DMS 273 treated with DMSO at 0.1 percent for 48 hours (cell line): Measurements from ENCODE around the gene ZMYM2.
"Not testable (repeated sequence)": the region's sequence is repeated elsewhere in the genome, so short reads cannot be mapped to it uniquely, and the experiment has no call there.

Experiments
- DNase-seq: peaks from one replicate; lab custom pipeline; 2025; lab: John Stamatoyannopoulos, UW

Gene ZMYM2

GRCh38 chr13:19958155-19959111 is at the start of gene ZMYM2:
TSS of gene ZMYM2 (plus strand) at chr13:19958727. CDS start at chr13:19993073, 34,346 bp downstream.
- DNase-seq, result peak; percentile 56

GRCh38 chr13:19910336-19911072 is 48.0 kb upstream of the ZMYM2 start:
- no peak for DNase-seq

GRCh38 chr13:19927117-19927748 is 31.3 kb upstream of the ZMYM2 start:
- no peak for DNase-seq

- no peak for DNase-seq
These were observed 18.4 kb upstream of the ZMYM2 start for GRCh38 chr13:19940106-19940505.

GRCh38 chr13:19950374-19950773 is 8.2 kb upstream of the ZMYM2 start:
- DNase-seq, result no peak

GRCh38 chr13:19952850-19953249 is 5.7 kb upstream of the ZMYM2 start:
- DNase-seq, result no peak

GRCh38 chr13:19955873-19956559 is 2.5 kb upstream of the ZMYM2 start:
- no peak for DNase-seq

- DNase-seq, result no peak
These were observed 990 bp upstream of the ZMYM2 start for GRCh38 chr13:19957320-19958154.

GRCh38 chr13:19959141-19959830 is 759 bp downstream of the ZMYM2 start:
- DNase-seq, result no peak

GRCh38 chr13:19959831-19960652 is 1.5 kb downstream of the ZMYM2 start:
- peak; percentile 86 for DNase-seq

- DNase-seq, result no peak
These were observed 2.1 kb downstream of the ZMYM2 start for GRCh38 chr13:19960653-19960976.

- DNase-seq, result no peak
These were observed 3.0 kb downstream of the ZMYM2 start for GRCh38 chr13:19961489-19961888.

- DNase-seq, result no peak
These were observed 3.4 kb downstream of the ZMYM2 start for GRCh38 chr13:19961924-19962323.

GRCh38 chr13:19962894-19963293 is 4.4 kb downstream of the ZMYM2 start:
- no peak for DNase-seq

- no peak for DNase-seq
These were observed 9.1 kb downstream of the ZMYM2 start for GRCh38 chr13:19967621-19968020.

GRCh38 chr13:19974498-19975009 is 16.0 kb downstream of the ZMYM2 start:
- not testable (repeated sequence) for DNase-seq

GRCh38 chr13:19978831-19979437 is 20.4 kb downstream of the ZMYM2 start:
- no peak for DNase-seq

GRCh38 chr13:19981685-19982238 is 23.2 kb downstream of the ZMYM2 start:
- no peak for DNase-seq
